ENCODE measurements around the gene CORO1C.

The CORO1C gene

GRCh38 chr12:108699955-108700563, 31.3 kb downstream of the CORO1C start:
- no peak overlapping the region for H3K4me3 ChIP-seq (replicated peaks in 1 of 2; ENCODE audit: low read depth in 2 of 2, low read length in 2 of 2)
- no peak for TF ChIP-seq CTCF (IDR thresholded peaks at IDR 0.05; ENCODE audit: low read depth, low read length)
- DNase-seq (ENCODE audit: low read depth in 2 of 2): peak; percentile 34 to 53

- H3K4me3 ChIP-seq (replicated peaks in 1 of 2; ENCODE audit: low read depth in 2 of 2, low read length in 2 of 2): no peak overlapping the region
- no peak for DNase-seq (ENCODE audit: low read depth in 2 of 2)
- TF ChIP-seq CTCF (IDR thresholded peaks at IDR 0.05; ENCODE audit: low read depth, low read length): no peak
Observed at GRCh38 chr12:108697905-108698304, 33.4 kb downstream of the CORO1C start.

GRCh38 chr12:108696996-108697290, 34.4 kb downstream of the CORO1C start:
- no peak overlapping the region for H3K4me3 ChIP-seq (replicated peaks in 1 of 2; ENCODE audit: low read depth in 2 of 2, low read length in 2 of 2)
- DNase-seq (ENCODE audit: low read depth in 2 of 2): no peak
- no peak for TF ChIP-seq CTCF (IDR thresholded peaks at IDR 0.05; ENCODE audit: low read depth, low read length)

GRCh38 chr12:108696111-108696995, 35.0 kb downstream of the CORO1C start:
- peak overlapping the region; percentile 13 to 15 for H3K4me3 ChIP-seq (replicated peaks in 1 of 2; ENCODE audit: low read depth in 2 of 2, low read length in 2 of 2)
- peak; percentile 98 to 100 for DNase-seq (ENCODE audit: low read depth in 2 of 2)
- no peak for TF ChIP-seq CTCF (IDR thresholded peaks at IDR 0.05; ENCODE audit: low read depth, low read length)

- TF ChIP-seq CTCF (IDR thresholded peaks at IDR 0.05; ENCODE audit: low read depth, low read length): no peak
- H3K4me3 ChIP-seq (replicated peaks in 1 of 2; ENCODE audit: low read depth in 2 of 2, low read length in 2 of 2): no peak overlapping the region
- DNase-seq (ENCODE audit: low read depth in 2 of 2): peak in 1 of 2 donors; percentile 58
Observed at GRCh38 chr12:108694812-108695278, 36.5 kb downstream of the CORO1C start.

GRCh38 chr12:108693751-108694150, 37.6 kb downstream of the CORO1C start:
- no peak for DNase-seq (ENCODE audit: low read depth in 2 of 2)
- TF ChIP-seq CTCF (IDR thresholded peaks at IDR 0.05; ENCODE audit: low read depth, low read length): no peak
- H3K4me3 ChIP-seq (replicated peaks in 1 of 2; ENCODE audit: low read depth in 2 of 2, low read length in 2 of 2): no peak overlapping the region
